ENCODE measurements around the gene TERB2. TPM values are rescaled to one million over a fixed set of nuclear protein-coding genes. Genes with fewer than 3 reads are reported as not detected.
A peak's percentile ranks its signal among the peaks of the same experiment; 100 is the strongest.
"Not testable (repeated sequence)": the region's sequence is repeated elsewhere in the genome, so short reads cannot be mapped to it uniquely, and the experiment has no call there.

Gene TERB2
- total RNA-seq, 2 experiments from 2014 or later: not detected

DNA sequence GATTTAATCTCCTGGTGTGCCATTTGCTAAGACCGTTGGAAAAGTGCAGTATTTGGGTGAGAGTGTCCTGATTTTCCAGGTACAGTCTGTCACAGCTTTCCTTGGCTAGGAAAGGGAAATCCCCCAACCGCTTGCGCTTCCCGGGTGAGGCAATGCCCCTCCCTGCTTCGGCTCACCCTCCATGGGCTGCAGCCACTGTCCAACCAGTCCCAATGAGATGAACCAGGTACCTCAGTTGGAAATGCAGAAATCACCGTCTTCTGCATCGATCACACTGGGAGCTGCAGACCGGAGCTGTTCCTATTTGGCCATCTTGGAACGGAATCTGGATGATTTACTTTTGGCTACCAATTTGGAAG lies 64.4 kb downstream of the TERB2 start:
- H3K4me3 Mint-ChIP-seq; H3K9me3 Mint-ChIP-seq; H3K36me3 Mint-ChIP-seq; H3K27ac Mint-ChIP-seq; ATAC-seq (ENCODE audit: low read depth); POLR2A ChIA-PET; DNase-seq: not testable (repeated sequence)
- H3K4me1 Mint-ChIP-seq: peaks cover 16% of the 10 kb centered on the region
- H3K27me3 Mint-ChIP-seq: peaks cover 43% of the 10 kb centered on the region

DNA sequence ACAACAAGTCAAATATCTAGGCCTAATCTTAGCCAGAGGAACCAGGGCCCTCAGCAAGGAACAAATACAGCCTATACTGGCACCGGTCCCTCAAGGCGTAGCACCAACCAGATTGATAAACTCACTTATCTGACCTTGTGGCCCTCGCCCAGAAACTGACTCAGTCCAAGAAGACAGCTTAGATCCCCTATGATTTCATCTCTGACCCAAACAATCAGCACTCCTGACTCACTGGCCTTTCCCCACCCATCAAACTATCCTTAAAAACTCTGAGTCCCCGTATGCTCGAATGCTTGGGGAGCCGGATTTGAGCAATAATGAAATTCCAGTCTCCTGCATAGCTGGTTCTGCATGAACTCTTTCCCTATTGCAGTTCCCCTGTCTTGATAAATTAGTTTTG lies 64.9 kb downstream of the TERB2 start:
- no peaks in the 10 kb centered on the region for H3K36me3 Mint-ChIP-seq
- no peak overlapping the region for H3K4me3 Mint-ChIP-seq
- DNase-seq (no peak), ATAC-seq (ENCODE audit: low read depth) (no peak)
- POLR2A ChIA-PET: no interaction called here
- H3K9me3 Mint-ChIP-seq: no peaks in the 10 kb centered on the region
- H3K27me3 Mint-ChIP-seq: peaks cover 38% of the 10 kb centered on the region
- peaks cover 19% of the 10 kb centered on the region for H3K4me1 Mint-ChIP-seq
- no peak overlapping the region for H3K27ac Mint-ChIP-seq

DNA sequence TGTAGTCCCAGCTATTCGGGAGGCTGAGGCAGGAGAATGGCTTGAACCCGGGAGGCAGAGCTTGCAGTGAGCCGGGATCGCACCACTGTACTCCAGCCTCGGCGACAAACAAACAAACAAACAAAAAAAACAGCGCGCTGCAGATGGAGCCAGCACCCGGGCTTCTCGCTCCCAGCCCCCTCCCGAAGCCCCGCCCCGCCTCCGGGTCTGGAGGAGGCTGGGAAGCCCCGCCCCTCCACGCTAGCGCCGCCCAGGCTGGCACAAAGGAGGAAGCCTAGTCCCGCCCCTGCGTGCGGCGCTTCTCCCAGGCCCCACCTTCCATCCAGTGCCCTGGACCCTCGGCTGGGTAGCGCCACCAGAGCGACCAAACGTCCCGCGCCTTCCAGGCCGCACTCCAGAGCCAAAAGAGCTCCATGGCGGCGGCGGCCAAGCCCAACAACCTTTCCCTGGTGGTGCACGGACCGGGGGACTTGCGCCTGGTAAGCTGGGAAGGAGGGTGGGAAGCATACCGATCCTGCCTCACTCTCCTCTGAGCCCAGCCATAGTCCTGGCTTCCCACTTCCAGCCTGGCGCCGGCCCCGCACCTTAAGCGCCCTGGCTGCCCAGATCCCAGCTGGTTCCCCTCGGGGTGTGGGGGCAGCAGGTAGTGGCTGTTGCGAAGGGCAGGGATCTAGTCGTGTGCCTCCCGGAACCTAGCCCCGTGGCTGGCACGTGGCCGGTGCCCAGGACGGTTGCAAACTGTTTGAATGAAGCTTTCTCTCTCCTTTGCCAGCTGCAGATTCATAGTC lies 66.6 kb downstream of the TERB2 start, which contains the start of gene SORD:
Gene SORD, plus strand, starts transcription at position 325 of the 788 bp plus-strand sequence. Its CDS starts 89 bp downstream, at position 414.
- no peaks in the 10 kb centered on the region for H3K9me3 Mint-ChIP-seq
- H3K4me3 Mint-ChIP-seq: peak within 1 kb of the TSS; percentile 84
- peaks cover 20% of the 10 kb centered on the region for H3K4me1 Mint-ChIP-seq
- DNase-seq: peak; percentile 97
- POLR2A ChIA-PET: interaction anchor here (0.6 kb wide), 1 partner anchor 291 kb away, joined by 3 read pairs; no protein-coding TSS in a partner anchor
- peak; percentile 97 for ATAC-seq (ENCODE audit: low read depth)
- peak within 1 kb of the TSS; percentile 75 for H3K27ac Mint-ChIP-seq
- peaks cover 22% of the 10 kb centered on the region for H3K27me3 Mint-ChIP-seq
- peaks cover 2% of the 10 kb centered on the region for H3K36me3 Mint-ChIP-seq

DNA sequence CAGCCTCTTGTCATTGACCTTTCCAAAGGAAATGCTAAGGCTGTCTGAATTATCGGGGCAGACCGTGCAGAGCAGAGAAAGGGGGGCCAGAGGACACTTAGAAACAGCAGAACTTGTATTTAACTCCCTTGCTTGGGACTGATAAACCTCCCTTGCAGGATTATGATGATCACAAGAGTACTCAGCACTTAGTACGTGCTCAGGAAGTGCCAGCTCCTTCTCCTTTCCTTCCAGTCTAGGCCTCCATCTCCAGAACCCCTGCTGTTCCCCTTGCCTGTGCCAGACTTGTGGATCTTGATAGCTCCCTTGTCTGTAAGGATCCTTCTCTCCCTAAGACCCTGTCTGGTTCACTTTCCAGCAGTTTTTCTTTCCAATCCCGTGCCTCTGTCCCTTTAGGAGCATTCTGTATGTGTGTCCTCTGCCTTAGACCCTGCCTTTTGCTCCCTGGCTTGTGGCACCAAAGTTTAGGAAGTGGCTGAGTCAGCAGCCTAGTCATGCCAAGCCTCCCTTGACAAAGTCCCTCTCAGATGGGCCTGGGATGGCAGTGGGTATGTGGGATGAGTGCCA lies 67.3 kb downstream of the TERB2 start:
- H3K9me3 Mint-ChIP-seq: no peaks in the 10 kb centered on the region
- H3K27me3 Mint-ChIP-seq: peaks cover 15% of the 10 kb centered on the region
- H3K4me1 Mint-ChIP-seq: peaks cover 20% of the 10 kb centered on the region
- H3K27ac Mint-ChIP-seq: peak overlapping the region; percentile 75
- peak overlapping the region; percentile 84 for H3K4me3 Mint-ChIP-seq
- POLR2A ChIA-PET: no interaction called here
- H3K36me3 Mint-ChIP-seq: peaks cover 4% of the 10 kb centered on the region
- DNase-seq (no peak), ATAC-seq (ENCODE audit: low read depth) (no peak)

DNA sequence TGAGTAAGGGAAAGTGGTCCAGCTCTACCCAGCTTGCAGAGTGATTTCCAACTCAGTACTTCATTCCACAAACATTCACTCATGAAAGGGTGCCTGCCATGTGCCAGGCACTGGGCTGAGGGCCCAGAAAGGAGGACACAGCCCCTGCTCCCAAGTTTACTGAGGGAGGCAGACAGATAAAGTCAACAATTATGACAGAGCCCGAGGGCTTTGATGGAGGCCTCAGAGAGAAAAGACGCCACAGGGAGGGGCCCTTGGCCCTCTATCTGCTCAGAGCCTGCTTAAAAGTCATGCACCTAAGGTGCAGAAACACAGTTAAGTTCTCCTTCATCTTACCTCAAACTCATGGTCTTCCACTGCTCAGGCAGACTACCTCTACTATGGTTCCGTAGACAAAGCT lies 68.2 kb downstream of the TERB2 start:
- H3K9me3 Mint-ChIP-seq; H3K27ac Mint-ChIP-seq; ATAC-seq (ENCODE audit: low read depth); H3K36me3 Mint-ChIP-seq; H3K4me3 Mint-ChIP-seq; DNase-seq; POLR2A ChIA-PET: not testable (repeated sequence)
- Mint-ChIP-seq H3K27me3 (peaks cover 10% of the 10 kb centered on the region), H3K4me1 (peaks cover 20% of the 10 kb centered on the region)

DNA sequence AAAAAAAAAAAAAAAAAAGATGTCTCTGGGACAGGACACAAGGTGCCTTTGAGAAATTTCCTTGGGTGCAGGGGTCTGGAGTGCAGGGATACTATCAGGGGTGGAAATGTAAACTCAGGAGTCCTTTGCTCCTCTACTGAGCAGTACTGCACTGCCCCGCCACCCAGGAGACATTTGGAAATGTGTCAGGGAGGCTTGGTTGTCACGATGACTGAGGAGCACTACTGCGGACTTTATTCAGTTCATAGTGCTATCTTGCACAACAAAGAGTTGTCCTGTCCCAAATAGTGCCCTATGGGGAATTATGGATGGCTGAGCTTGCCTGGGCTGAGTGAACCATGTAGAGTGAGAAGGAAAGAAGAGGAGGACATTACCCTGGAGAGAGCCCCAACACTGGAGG lies 69.1 kb downstream of the TERB2 start:
- DNase-seq; POLR2A ChIA-PET; H3K27ac Mint-ChIP-seq; ATAC-seq (ENCODE audit: low read depth); H3K36me3 Mint-ChIP-seq; H3K27me3 Mint-ChIP-seq; H3K4me3 Mint-ChIP-seq; H3K9me3 Mint-ChIP-seq: not testable (repeated sequence)
- H3K4me1 Mint-ChIP-seq: peaks cover 20% of the 10 kb centered on the region

DNA sequence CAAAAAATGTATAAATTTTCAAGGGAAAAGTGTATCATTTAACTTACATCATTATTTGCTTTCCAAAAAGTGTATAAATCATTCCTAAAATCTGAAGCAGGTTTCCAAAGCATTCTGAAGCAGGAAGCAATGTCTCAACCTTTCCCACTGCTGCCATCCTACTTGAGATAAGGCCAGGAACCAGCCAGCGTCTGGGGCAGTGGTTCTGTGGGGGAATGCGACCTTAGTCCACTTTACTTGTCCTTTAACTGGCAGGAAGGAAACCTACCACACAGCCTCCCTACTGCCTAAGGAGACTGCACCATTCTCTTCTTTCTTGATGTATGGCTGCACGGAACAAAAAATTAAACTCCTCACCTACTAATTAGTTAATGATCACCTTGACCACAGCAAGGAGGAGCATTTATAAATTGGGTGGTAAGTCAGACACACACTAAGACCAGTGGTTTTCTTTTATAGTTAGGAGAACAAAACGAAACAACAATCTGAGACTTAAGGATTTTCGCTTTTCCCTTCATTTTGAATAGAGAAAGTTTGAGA lies 70.2 kb downstream of the TERB2 start:
- H3K27me3 Mint-ChIP-seq: peaks cover under 1% of the 10 kb centered on the region
- no peak overlapping the region for H3K4me3 Mint-ChIP-seq
- no peak for ATAC-seq (ENCODE audit: low read depth)
- no peak for DNase-seq
- no peak overlapping the region for H3K27ac Mint-ChIP-seq
- POLR2A ChIA-PET: no interaction called here
- peaks cover 20% of the 10 kb centered on the region for H3K4me1 Mint-ChIP-seq
- no peaks in the 10 kb centered on the region for H3K9me3 Mint-ChIP-seq
- peaks cover 14% of the 10 kb centered on the region for H3K36me3 Mint-ChIP-seq

DNA sequence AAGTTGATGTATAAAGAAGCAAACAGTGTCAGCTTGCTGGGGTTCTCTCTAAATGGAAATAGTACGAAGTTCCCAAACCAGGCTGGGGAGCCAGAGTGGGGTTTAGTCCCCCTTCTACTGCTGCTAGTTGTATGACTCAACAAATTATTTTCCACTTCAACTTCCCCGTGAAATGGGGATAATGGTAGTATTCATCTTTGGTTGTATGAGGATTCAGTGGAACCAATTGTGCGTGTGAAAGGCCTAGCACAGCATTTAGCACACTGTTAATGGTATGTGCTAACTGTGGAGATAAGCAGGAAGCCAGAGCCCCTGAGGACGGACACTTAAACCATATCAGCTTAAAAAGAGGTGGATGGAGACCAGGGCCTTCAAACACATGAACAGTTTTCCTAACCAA lies 70.7 kb downstream of the TERB2 start:
- H3K4me3 Mint-ChIP-seq: no peak overlapping the region
- peaks cover 20% of the 10 kb centered on the region for H3K4me1 Mint-ChIP-seq
- no peak overlapping the region for H3K27ac Mint-ChIP-seq
- H3K36me3 Mint-ChIP-seq: peaks cover 14% of the 10 kb centered on the region
- no peak for DNase-seq
- POLR2A ChIA-PET: no interaction called here
- ATAC-seq (ENCODE audit: low read depth): no peak
- no peaks in the 10 kb centered on the region for H3K9me3 Mint-ChIP-seq
- H3K27me3 Mint-ChIP-seq: no peaks in the 10 kb centered on the region

Other genes with a start within 250 kb of the TERB2 start
- gene PATL2, start 245.4 kb upstream of the TERB2 start, total RNA-seq: 10 to 100 TPM; 55.2 TPM
- 1,000 to 10,000 TPM; 7,848 to 8,493 TPM for gene B2M, start 245.2 kb upstream of the TERB2 start, total RNA-seq
- 10 to 100 TPM; 55.7 to 59.3 TPM for gene TRIM69, start 220.2 kb upstream of the TERB2 start, total RNA-seq
- 10 to 100 TPM in 1 of 2 experiments, 1 to 10 TPM in 1; 7.6 to 10.2 TPM for gene SORD, start 66.5 kb downstream of the TERB2 start, total RNA-seq
- not detected for gene DUOX2, start 157.5 kb downstream of the TERB2 start, total RNA-seq
- gene DUOXA2, start 157.6 kb downstream of the TERB2 start, total RNA-seq: not detected
- gene DUOXA1, start 173.2 kb downstream of the TERB2 start, total RNA-seq: under 1 TPM in 1 of 2 experiments, not detected in 1; 0.68 TPM
- not detected for gene DUOX1, start 173.3 kb downstream of the TERB2 start, total RNA-seq
- 1 to 10 TPM; 2.1 to 2.3 TPM for gene SHF, start 231.3 kb downstream of the TERB2 start, total RNA-seq

Measured in activated naive CD8-positive, alpha-beta T cell treated with anti-CD3 and anti-CD28 coated beads, Interleukin-2, amount 10 ng/mL, durations not matched to agents 7 days and 5 days (primary cell).